GM12878 (cell line): ENCODE results near the gene SCMH1. TPM values are rescaled to one million over a fixed set of nuclear protein-coding genes. Genes with fewer than 3 reads are reported as not detected.

Experiments
- EGR1 ChIP-seq, 2 experiments: IDR thresholded peaks; 1 replicate in 1 of 2; 2 replicates in 1 of 2; pipeline ENCODE4 v1.6.1; 2011 to 2012; ENCODE audit warnings: low read depth in 2 of 2, low read length in 2 of 2, borderline replicate concordance in 1 of 2, mild to moderate bottlenecking in 1 of 2, moderate library complexity in 1 of 2
- ETV6 ChIP-seq, 2 experiments: fragments of 450-650 bp in 1 of 2; IDR thresholded peaks in 1 of 2; conservative IDR thresholded peaks in 1 of 2; 2 replicates each; pipeline ENCODE4 v1.6.1; 2014; ENCODE audit warnings: antibody characterized with exemption in 1 of 2, borderline replicate concordance in 1 of 2, low read depth in 1 of 2, mild to moderate bottlenecking in 1 of 2, moderate library complexity in 1 of 2
- GATAD2B ChIP-seq: fragments of 450-650 bp; conservative IDR thresholded peaks from 2 replicates; pipeline ENCODE4 v1.6.1; 2017; ENCODE audit warnings: low read depth, mild to moderate bottlenecking, moderate library complexity
- HDAC6 ChIP-seq: fragments of 200-600 bp; sonication (generic); IDR thresholded peaks from one replicate; pipeline ENCODE4 v1.8.0; 2017; ENCODE audit warnings: antibody characterized with exemption; ENCODE audit not compliant: unreplicated experiment
- IRF4 ChIP-seq: IDR thresholded peaks from 2 replicates; pipeline ENCODE4 v1.6.1; 2011; ENCODE audit warnings: low read depth, low read length
- MTA3 ChIP-seq: IDR thresholded peaks from 2 replicates; pipeline ENCODE4 v1.6.1; 2012; ENCODE audit warnings: low read length, inconsistent platforms, borderline replicate concordance
- SMAD5 ChIP-seq: IDR thresholded peaks from 2 replicates; pipeline ENCODE4 v1.6.1; 2016; ENCODE audit warnings: antibody characterized with exemption, low read depth
- SRF ChIP-seq, 2 experiments: IDR thresholded peaks; 2 replicates each; pipeline ENCODE4 v1.6.1; 2011; ENCODE audit warnings: low read depth in 2 of 2, low read length in 2 of 2, mild to moderate bottlenecking in 1 of 2, moderate library complexity in 1 of 2
- ZBED1 ChIP-seq: IDR thresholded peaks from 2 replicates; pipeline ENCODE4 v1.6.1; 2016; ENCODE audit warnings: borderline replicate concordance
- ZNF207 ChIP-seq: fragments of 450-650 bp; IDR thresholded peaks from 2 replicates; pipeline ENCODE4 v1.6.1; 2014; ENCODE audit warnings: antibody characterized with exemption, mild to moderate bottlenecking, borderline replicate concordance
- ZNF217 ChIP-seq: fragments of 450-650 bp; IDR thresholded peaks from 2 replicates; pipeline ENCODE4 v1.6.1; 2017; ENCODE audit warnings: antibody characterized with exemption, mild to moderate bottlenecking
- polyA plus RNA-seq, 11 experiments: library from polyadenylated mRNA; depleted of rRNA in 4 of 11; unstranded in 6 of 11; stranded (reverse) in 5 of 11; fragments of >200 nt; fragmentation: Nextera tagmentation in 4 of 11; fragmentation: Illumina TruSeq in 1 of 11; extraction: Ambion mirVana in 4 of 11; extraction: Trizol in 1 of 11; gene quantifications; 1 replicate in 1 of 11; 2 replicates in 10 of 11; pipeline versions ENCODE4 v1.2.1 to v1.2.3, GENCODE V29; 2011 to 2016; ENCODE audit warnings: inconsistent platforms in 2 of 11, missing spikeins in 2 of 11, low read depth in 1 of 11
- total RNA-seq, 4 experiments: library from RNA; depleted of rRNA in 3 of 4; stranded (reverse); fragments of >200 nt in 3 of 4; fragmentation: Illumina TruSeq in 1 of 4; extraction: Trizol in 1 of 4; gene quantifications; 2 replicates each; pipeline versions ENCODE4 v1.2.1 to v1.2.3, GENCODE V29; 2013 to 2021
- TF ChIP-seq, protein P1 (sequence below): IDR thresholded peaks from 2 replicates; pipeline ENCODE4 v1.6.1; 2011; ENCODE audit warnings: borderline replicate concordance, low read depth, mild to moderate bottlenecking, moderate library complexity, mixed read lengths, low read length; ENCODE audit not compliant: insufficient read depth; ENCODE audit errors: extremely low read length
- TF ChIP-seq, protein P2 (sequence below): fragments of 450-650 bp; IDR thresholded peaks from 2 replicates; pipeline ENCODE4 v1.6.1; 2017; ENCODE audit warnings: mild to moderate bottlenecking
- TF ChIP-seq, protein P3 (sequence below): fragments of 450-650 bp; IDR thresholded peaks from 2 replicates; pipeline ENCODE4 v1.6.1; 2017; ENCODE audit warnings: mild to moderate bottlenecking, moderate library complexity
- TF ChIP-seq, protein P4 (sequence below): fragments of 450-650 bp; IDR thresholded peaks from 2 replicates; pipeline ENCODE4 v1.6.1; 2016; ENCODE audit warnings: mild to moderate bottlenecking, moderate library complexity, borderline replicate concordance

SCMH1 gene
- total and polyA plus RNA-seq, 10 of the 15 experiments (the other 5 are each of a cell fraction or from before 2014, with no cell fraction given), result 7.5 to 44.1 (median 27.8) TPM

DNA sequence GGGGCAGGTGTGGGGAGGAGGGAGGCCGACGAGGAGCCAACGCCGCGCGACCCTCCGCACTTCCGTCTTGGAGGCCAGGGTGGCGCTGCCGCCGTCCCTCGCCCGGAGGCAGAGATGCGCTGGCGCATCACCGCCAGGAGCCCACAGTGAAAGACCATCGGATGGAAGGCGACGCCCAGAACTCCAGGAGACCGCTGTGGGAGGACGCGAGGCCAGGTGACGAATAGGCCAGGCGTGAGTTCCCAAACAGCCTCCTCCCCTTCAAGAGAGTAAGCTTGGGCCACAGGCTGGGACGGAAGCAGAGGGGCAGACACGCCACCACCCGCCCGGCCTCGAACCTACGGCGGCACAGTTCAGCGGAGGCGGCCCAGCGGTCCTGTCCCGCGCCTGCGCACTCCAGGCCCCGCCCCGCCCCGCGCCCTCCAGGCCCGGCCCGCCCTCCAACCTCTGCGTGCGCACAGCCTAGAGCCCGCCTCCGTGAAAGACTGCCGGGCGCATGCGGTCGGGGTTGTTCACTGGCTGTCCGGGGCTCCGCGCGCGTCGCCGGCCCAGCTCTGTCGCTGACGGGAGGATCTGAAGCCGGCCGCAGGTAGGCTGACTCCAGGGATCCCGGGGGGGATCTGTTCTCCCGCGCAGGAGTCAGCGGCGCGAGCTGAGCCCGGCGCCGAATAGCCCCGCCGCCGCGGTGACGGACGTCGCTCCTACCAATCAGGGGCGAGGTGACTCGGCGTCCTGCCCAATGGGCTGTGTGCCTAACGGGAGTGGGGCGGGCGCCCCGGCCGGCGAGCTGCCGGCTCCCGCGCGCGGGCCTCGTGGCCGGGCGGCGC lies 262.7 kb downstream of the SCMH1 start, which contains the start of gene CTPS1 (continued):
- TF ChIP-seq ZNF217 (peak; percentile 87), GATAD2B (no peak; the same call in 1 of the 2 replicates), HDAC6 (no peak), MTA3 (no peak), ZBED1 (no peak), SMAD5 (peak; percentile 69), IRF4 (0 out of 2 replicates have a peak, but pooled peaks have one; percentile 25), ETV6 (conservative IDR thresholded peaks at IDR 0.05 in 1 of 2, IDR thresholded peaks at IDR 0.05 in 1 of 2; ENCODE audit: borderline replicate concordance in 1 of 2, low read depth in 1 of 2) (no peak), SRF (IDR thresholded peaks at IDR 0.05; ENCODE audit: low read depth in 2 of 2, low read length in 2 of 2) (no peak), ZNF207 (peak; percentile 40; the same call in 1 of the 2 replicates), EGR1 (IDR thresholded peaks at IDR 0.05; ENCODE audit: borderline replicate concordance in 1 of 2, low read depth in 2 of 2, low read length in 2 of 2) (peak in 1 of 2 experiments; percentile 65; a peak in 1 of 3 replicates)
- TF ChIP-seq, protein P1, sequence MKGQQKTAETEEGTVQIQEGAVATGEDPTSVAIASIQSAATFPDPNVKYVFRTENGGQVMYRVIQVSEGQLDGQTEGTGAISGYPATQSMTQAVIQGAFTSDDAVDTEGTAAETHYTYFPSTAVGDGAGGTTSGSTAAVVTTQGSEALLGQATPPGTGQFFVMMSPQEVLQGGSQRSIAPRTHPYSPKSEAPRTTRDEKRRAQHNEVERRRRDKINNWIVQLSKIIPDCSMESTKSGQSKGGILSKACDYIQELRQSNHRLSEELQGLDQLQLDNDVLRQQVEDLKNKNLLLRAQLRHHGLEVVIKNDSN, result no peak
- TF ChIP-seq, protein P2, sequence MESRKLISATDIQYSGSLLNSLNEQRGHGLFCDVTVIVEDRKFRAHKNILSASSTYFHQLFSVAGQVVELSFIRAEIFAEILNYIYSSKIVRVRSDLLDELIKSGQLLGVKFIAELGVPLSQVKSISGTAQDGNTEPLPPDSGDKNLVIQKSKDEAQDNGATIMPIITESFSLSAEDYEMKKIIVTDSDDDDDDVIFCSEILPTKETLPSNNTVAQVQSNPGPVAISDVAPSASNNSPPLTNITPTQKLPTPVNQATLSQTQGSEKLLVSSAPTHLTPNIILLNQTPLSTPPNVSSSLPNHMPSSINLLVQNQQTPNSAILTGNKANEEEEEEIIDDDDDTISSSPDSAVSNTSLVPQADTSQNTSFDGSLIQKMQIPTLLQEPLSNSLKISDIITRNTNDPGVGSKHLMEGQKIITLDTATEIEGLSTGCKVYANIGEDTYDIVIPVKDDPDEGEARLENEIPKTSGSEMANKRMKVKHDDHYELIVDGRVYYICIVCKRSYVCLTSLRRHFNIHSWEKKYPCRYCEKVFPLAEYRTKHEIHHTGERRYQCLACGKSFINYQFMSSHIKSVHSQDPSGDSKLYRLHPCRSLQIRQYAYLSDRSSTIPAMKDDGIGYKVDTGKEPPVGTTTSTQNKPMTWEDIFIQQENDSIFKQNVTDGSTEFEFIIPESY, result no peak
- TF ChIP-seq, protein P3, sequence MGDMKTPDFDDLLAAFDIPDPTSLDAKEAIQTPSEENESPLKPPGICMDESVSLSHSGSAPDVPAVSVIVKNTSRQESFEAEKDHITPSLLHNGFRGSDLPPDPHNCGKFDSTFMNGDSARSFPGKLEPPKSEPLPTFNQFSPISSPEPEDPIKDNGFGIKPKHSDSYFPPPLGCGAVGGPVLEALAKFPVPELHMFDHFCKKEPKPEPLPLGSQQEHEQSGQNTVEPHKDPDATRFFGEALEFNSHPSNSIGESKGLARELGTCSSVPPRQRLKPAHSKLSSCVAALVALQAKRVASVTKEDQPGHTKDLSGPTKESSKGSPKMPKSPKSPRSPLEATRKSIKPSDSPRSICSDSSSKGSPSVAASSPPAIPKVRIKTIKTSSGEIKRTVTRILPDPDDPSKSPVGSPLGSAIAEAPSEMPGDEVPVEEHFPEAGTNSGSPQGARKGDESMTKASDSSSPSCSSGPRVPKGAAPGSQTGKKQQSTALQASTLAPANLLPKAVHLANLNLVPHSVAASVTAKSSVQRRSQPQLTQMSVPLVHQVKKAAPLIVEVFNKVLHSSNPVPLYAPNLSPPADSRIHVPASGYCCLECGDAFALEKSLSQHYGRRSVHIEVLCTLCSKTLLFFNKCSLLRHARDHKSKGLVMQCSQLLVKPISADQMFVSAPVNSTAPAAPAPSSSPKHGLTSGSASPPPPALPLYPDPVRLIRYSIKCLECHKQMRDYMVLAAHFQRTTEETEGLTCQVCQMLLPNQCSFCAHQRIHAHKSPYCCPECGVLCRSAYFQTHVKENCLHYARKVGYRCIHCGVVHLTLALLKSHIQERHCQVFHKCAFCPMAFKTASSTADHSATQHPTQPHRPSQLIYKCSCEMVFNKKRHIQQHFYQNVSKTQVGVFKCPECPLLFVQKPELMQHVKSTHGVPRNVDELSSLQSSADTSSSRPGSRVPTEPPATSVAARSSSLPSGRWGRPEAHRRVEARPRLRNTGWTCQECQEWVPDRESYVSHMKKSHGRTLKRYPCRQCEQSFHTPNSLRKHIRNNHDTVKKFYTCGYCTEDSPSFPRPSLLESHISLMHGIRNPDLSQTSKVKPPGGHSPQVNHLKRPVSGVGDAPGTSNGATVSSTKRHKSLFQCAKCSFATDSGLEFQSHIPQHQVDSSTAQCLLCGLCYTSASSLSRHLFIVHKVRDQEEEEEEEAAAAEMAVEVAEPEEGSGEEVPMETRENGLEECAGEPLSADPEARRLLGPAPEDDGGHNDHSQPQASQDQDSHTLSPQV, result no peak
- TF ChIP-seq, protein P4, sequence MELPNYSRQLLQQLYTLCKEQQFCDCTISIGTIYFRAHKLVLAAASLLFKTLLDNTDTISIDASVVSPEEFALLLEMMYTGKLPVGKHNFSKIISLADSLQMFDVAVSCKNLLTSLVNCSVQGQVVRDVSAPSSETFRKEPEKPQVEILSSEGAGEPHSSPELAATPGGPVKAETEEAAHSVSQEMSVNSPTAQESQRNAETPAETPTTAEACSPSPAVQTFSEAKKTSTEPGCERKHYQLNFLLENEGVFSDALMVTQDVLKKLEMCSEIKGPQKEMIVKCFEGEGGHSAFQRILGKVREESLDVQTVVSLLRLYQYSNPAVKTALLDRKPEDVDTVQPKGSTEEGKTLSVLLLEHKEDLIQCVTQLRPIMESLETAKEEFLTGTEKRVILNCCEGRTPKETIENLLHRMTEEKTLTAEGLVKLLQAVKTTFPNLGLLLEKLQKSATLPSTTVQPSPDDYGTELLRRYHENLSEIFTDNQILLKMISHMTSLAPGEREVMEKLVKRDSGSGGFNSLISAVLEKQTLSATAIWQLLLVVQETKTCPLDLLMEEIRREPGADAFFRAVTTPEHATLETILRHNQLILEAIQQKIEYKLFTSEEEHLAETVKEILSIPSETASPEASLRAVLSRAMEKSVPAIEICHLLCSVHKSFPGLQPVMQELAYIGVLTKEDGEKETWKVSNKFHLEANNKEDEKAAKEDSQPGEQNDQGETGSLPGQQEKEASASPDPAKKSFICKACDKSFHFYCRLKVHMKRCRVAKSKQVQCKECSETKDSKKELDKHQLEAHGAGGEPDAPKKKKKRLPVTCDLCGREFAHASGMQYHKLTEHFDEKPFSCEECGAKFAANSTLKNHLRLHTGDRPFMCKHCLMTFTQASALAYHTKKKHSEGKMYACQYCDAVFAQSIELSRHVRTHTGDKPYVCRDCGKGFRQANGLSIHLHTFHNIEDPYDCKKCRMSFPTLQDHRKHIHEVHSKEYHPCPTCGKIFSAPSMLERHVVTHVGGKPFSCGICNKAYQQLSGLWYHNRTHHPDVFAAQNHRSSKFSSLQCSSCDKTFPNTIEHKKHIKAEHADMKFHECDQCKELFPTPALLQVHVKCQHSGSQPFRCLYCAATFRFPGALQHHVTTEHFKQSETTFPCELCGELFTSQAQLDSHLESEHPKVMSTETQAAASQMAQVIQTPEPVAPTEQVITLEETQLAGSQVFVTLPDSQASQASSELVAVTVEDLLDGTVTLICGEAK, result peak; percentile 27; the same call in 1 of the 2 replicates
